PC-3 (cell line): ENCODE measurements around the gene ARVCF. TPM values are rescaled to one million over a fixed set of nuclear protein-coding genes. Genes with fewer than 3 reads are reported as not detected.

Source experiments
- ATAC-seq: fragments of 200-7000 bp; cut with Tn5 transposase; 2 replicates; pipeline ENCODE4 v1.9.1; 2020; ENCODE audit warnings: mild to moderate bottlenecking, moderate library complexity
- BruUV-seq: library from RNA; stranded (reverse); fragments of 400-500 nt; replicated peaks from 2 replicates; lab custom pipeline; 2021; lab: Mats Ljungman, UMichigan
- CTCF ChIA-PET: fragments of 300-600 bp; sonication (Branson Sonifier 250); formaldehyde crosslinking; loops from one replicate; lab custom pipeline; 2022; ENCODE audit warnings: antibody characterized with exemption; lab: Charles Lee
- POLR2A ChIA-PET: fragments of 300-600 bp; sonication (Branson Sonifier 250); formaldehyde crosslinking; loops from one replicate; lab custom pipeline; 2022; ENCODE audit warnings: antibody characterized with exemption; ENCODE audit not compliant: unreplicated experiment; lab: Charles Lee
- DNase-seq: peaks from one replicate; pipeline ENCODE4 v3.0.0-alpha.2; 2015
- H2AFZ ChIP-seq: fragments of 300-600 bp; sonication (generic); 2 replicates; pipeline ENCODE4 v1.6.0; 2016; ENCODE audit warnings: antibody characterized with exemption, low read length
- H3F3A ChIP-seq: fragments of 300-600 bp; sonication (generic); one replicate; pipeline ENCODE4 v1.6.0; 2017; ENCODE audit warnings: antibody characterized with exemption, low read length, control low read depth, mild to moderate bottlenecking; ENCODE audit not compliant: unreplicated experiment
- H3K27ac ChIP-seq: fragments of 300-600 bp; sonication (generic); 2 replicates; pipeline ENCODE4 v1.5.1; 2016; ENCODE audit warnings: mild to moderate bottlenecking, low read length
- H3K27me3 ChIP-seq: fragments of 300-600 bp; sonication (generic); 2 replicates; pipeline ENCODE4 v1.6.1; 2016; ENCODE audit warnings: low read length, mixed read lengths
- H3K36me3 ChIP-seq: fragments of 300-600 bp; sonication (generic); 2 replicates; pipeline ENCODE4 v1.6.1; 2016; ENCODE audit warnings: low read depth, mixed run types, low read length, mixed read lengths
- H3K4me1 ChIP-seq: fragments of 300-600 bp; sonication (generic); 2 replicates; pipeline ENCODE4 v1.5.1; 2016; ENCODE audit warnings: low read length; ENCODE audit not compliant: insufficient read depth
- H3K4me2 ChIP-seq: fragments of 300-600 bp; sonication (generic); 2 replicates; pipeline ENCODE4 v1.6.0; 2016; ENCODE audit warnings: low read length
- H3K4me3 ChIP-seq: fragments of 300-600 bp; sonication (generic); 2 replicates; pipeline ENCODE4 v1.5.1; 2016; ENCODE audit warnings: mild to moderate bottlenecking, low read length, mixed read lengths
- H3K79me2 ChIP-seq: fragments of 300-600 bp; sonication (generic); 2 replicates; pipeline ENCODE4 v1.6.1; 2017; ENCODE audit warnings: low read length, mixed read lengths
- H3K9ac ChIP-seq: fragments of 300-600 bp; sonication (generic); 2 replicates; pipeline ENCODE4 v1.6.0; 2016; ENCODE audit warnings: mild to moderate bottlenecking, low read length
- H3K9me2 ChIP-seq: fragments of 300-600 bp; sonication (generic); replicated peaks from 2 replicates; pipeline ENCODE4 v1.6.1; 2016; ENCODE audit warnings: mixed run types, low read length, mixed read lengths
- H3K9me3 ChIP-seq: fragments of 300-600 bp; sonication (generic); 2 replicates; pipeline ENCODE4 v1.6.1; 2016; ENCODE audit warnings: low read length, mixed read lengths
- H4K20me1 ChIP-seq: fragments of 300-600 bp; sonication (generic); 2 replicates; pipeline ENCODE4 v1.6.1; 2016; ENCODE audit warnings: low read length, mixed read lengths
- CTCF ChIP-seq: fragments of 300-600 bp; sonication (generic); conservative IDR thresholded peaks from 2 replicates; pipeline ENCODE4 v1.5.1; 2017; ENCODE audit warnings: antibody characterized with exemption, low read depth, mild to moderate bottlenecking, low read length
- EZH2 ChIP-seq: fragments of 300-600 bp; sonication (generic); IDR thresholded peaks from one replicate; pipeline ENCODE4 v1.6.1; 2017; ENCODE audit warnings: antibody characterized with exemption, mild to moderate bottlenecking, low read length; ENCODE audit not compliant: unreplicated experiment
- EZH2phosphoT487 ChIP-seq: fragments of 300-600 bp; sonication (generic); IDR thresholded peaks from 2 replicates; pipeline ENCODE4 v1.6.1; 2018; ENCODE audit warnings: mild to moderate bottlenecking, antibody characterized with exemption, low read length, borderline replicate concordance
- intact Hi-C: fragments of 100-400 bp; cut with micrococcal nuclease; formaldehyde crosslinking; loops from 2 replicates; pipeline ENCODE4 v1.9.0; 2023
- total RNA-seq: library from RNA; depleted of rRNA; stranded (reverse); fragments of >200 nt; gene quantifications from 2 replicates; pipeline ENCODE4 v1.2.3, GENCODE V29; 2014

The ARVCF gene
- total RNA-seq, 1 experiment from 2014 or later: 20.0 TPM

GRCh38 chr22:20015971-20016733, 471 bp downstream of the ARVCF start:
- no peaks in the 10 kb centered on the region for H3K27me3 ChIP-seq
- no peaks in the 10 kb centered on the region for H3K9me2 ChIP-seq
- H4K20me1 ChIP-seq: no peaks in the 10 kb centered on the region
- H3K4me1 ChIP-seq: peaks cover 4% of the 10 kb centered on the region; the same call in 1 of the 2 replicates
- intact Hi-C loops: loop anchor here (2.0 kb wide), 1 partner anchor 53 kb away; no protein-coding TSS in a partner anchor
- peak overlapping the region; percentile 61 for H3K4me3 ChIP-seq
- no peaks in the 10 kb centered on the region for H3K9me3 ChIP-seq
- peak overlapping the region; percentile 79 for H3K4me2 ChIP-seq
- H3K36me3 ChIP-seq: no peaks in the 10 kb centered on the region
- ChIA-PET CTCF (no interaction called here), POLR2A (no interaction called here)
- peak overlapping the region; percentile 41; the same call in 1 of the 2 replicates for H3K9ac ChIP-seq
- no peak overlapping the region for H3K27ac ChIP-seq
- no peaks in the 10 kb centered on the region for H3F3A ChIP-seq
- BruUV-seq: no TSS peak
- H2AFZ ChIP-seq: peak overlapping the region; percentile 68
- DNase-seq (peak; percentile 12), ATAC-seq (peak; percentile 11)
- H3K79me2 ChIP-seq: peaks cover 1% of the 10 kb centered on the region
- no peak for TF ChIP-seq CTCF
- no peak for TF ChIP-seq EZH2
- no peak for TF ChIP-seq EZH2phosphoT487

- intact Hi-C loops: loop anchor here (2.0 kb wide), 1 partner anchor 52 kb away; no protein-coding TSS in a partner anchor
- Histone ChIP-seq H3K27ac (no peak overlapping the region), H3K9ac (no peak overlapping the region), H3K9me3 (no peaks in the 10 kb centered on the region), H4K20me1 (no peaks in the 10 kb centered on the region), H3F3A (no peaks in the 10 kb centered on the region), H3K27me3 (no peaks in the 10 kb centered on the region), H3K79me2 (no peaks in the 10 kb centered on the region), H3K9me2 (no peaks in the 10 kb centered on the region), H3K36me3 (no peaks in the 10 kb centered on the region), H3K4me2 (peak overlapping the region; percentile 79), H3K4me3 (peak overlapping the region; percentile 61; the same call in 1 of the 2 replicates), H2AFZ (no peak overlapping the region), H3K4me1 (0 out of 2 replicates have a peak, but pooled peaks cover under 1% of the 10 kb centered on the region)
- ATAC-seq (no peak), DNase-seq (no peak)
- BruUV-seq: no TSS peak
- TF ChIP-seq EZH2 (no peak), CTCF (no peak), EZH2phosphoT487 (no peak)
- ChIA-PET CTCF (no interaction called here), POLR2A (no interaction called here)
These were observed 1.4 kb downstream of the ARVCF start for GRCh38 chr22:20015187-20015625.
